ENCODE results near the gene BRD4.

The BRD4 gene

GRCh38 chr19:15318241-15318691, 14.1 kb downstream of the BRD4 start:
- H3K4me3 ChIP-seq (ENCODE audit: low read depth, low read length), result no peak overlapping the region
- no peak for DNase-seq (ENCODE audit: low read depth)

GRCh38 chr19:15317392-15318071, 14.8 kb downstream of the BRD4 start:
- DNase-seq (ENCODE audit: low read depth), result no peak
- H3K4me3 ChIP-seq (ENCODE audit: low read depth, low read length), result no peak overlapping the region

GRCh38 chr19:15316498-15316897, 15.8 kb downstream of the BRD4 start:
- DNase-seq (ENCODE audit: low read depth), result no peak
- no peak overlapping the region for H3K4me3 ChIP-seq (ENCODE audit: low read depth, low read length)

GRCh38 chr19:15315101-15315500, 17.2 kb downstream of the BRD4 start:
- no peak for DNase-seq (ENCODE audit: low read depth)
- no peak overlapping the region for H3K4me3 ChIP-seq (ENCODE audit: low read depth, low read length)

GRCh38 chr19:15313649-15314279, 18.6 kb downstream of the BRD4 start:
- DNase-seq (ENCODE audit: low read depth), result no peak
- H3K4me3 ChIP-seq (ENCODE audit: low read depth, low read length), result no peak overlapping the region

- no peak for DNase-seq (ENCODE audit: low read depth)
- no peak overlapping the region for H3K4me3 ChIP-seq (ENCODE audit: low read depth, low read length)
Observed at GRCh38 chr19:15307169-15307568, 25.2 kb downstream of the BRD4 start.

- H3K4me3 ChIP-seq (ENCODE audit: low read depth, low read length), result no peak overlapping the region
- no peak for DNase-seq (ENCODE audit: low read depth)
Observed at GRCh38 chr19:15305582-15306334, 26.6 kb downstream of the BRD4 start.

GRCh38 chr19:15304140-15304705, 28.1 kb downstream of the BRD4 start:
- H3K4me3 ChIP-seq (ENCODE audit: low read depth, low read length), result no peak overlapping the region
- no peak for DNase-seq (ENCODE audit: low read depth)

GRCh38 chr19:15303105-15303780, 29.1 kb downstream of the BRD4 start:
- no peak for DNase-seq (ENCODE audit: low read depth)
- no peak overlapping the region for H3K4me3 ChIP-seq (ENCODE audit: low read depth, low read length)

GRCh38 chr19:15300533-15301197, 31.7 kb downstream of the BRD4 start:
- no peak overlapping the region for H3K4me3 ChIP-seq (ENCODE audit: low read depth, low read length)
- DNase-seq (ENCODE audit: low read depth), result no peak

- no peak for DNase-seq (ENCODE audit: low read depth)
- no peak overlapping the region for H3K4me3 ChIP-seq (ENCODE audit: low read depth, low read length)
Observed at GRCh38 chr19:15299568-15300409, 32.5 kb downstream of the BRD4 start.

GRCh38 chr19:15298847-15299567, 33.3 kb downstream of the BRD4 start:
- DNase-seq (ENCODE audit: low read depth), result no peak
- H3K4me3 ChIP-seq (ENCODE audit: low read depth, low read length), result no peak overlapping the region

- DNase-seq (ENCODE audit: low read depth), result no peak
- H3K4me3 ChIP-seq (ENCODE audit: low read depth, low read length), result no peak overlapping the region
Observed at GRCh38 chr19:15297416-15298224, 34.7 kb downstream of the BRD4 start.

- H3K4me3 ChIP-seq (ENCODE audit: low read depth, low read length), result no peak overlapping the region
- no peak for DNase-seq (ENCODE audit: low read depth)
Observed at GRCh38 chr19:15296841-15297415, 35.4 kb downstream of the BRD4 start.

- no peak for DNase-seq (ENCODE audit: low read depth)
- no peak overlapping the region for H3K4me3 ChIP-seq (ENCODE audit: low read depth, low read length)
Observed at GRCh38 chr19:15296353-15296752, 36.0 kb downstream of the BRD4 start.

- no peak overlapping the region for H3K4me3 ChIP-seq (ENCODE audit: low read depth, low read length)
- no peak for DNase-seq (ENCODE audit: low read depth)
Observed at GRCh38 chr19:15294561-15294990, 37.8 kb downstream of the BRD4 start.

Measured in skeletal muscle cell (primary cell).